T-helper 17 cell (primary cell): ENCODE results near the gene EIF3L. TPM values are rescaled to one million over a fixed set of nuclear protein-coding genes. Genes with fewer than 3 reads are reported as not detected.
"Not testable (repeated sequence)": the region's sequence is repeated elsewhere in the genome, so short reads cannot be mapped to it uniquely, and the experiment has no call there.

ENCODE experiments used
- ATAC-seq: fragments of 150-1000 bp; cut with Tn5 transposase; 2 replicates; pipeline ENCODE4 v1.10.0; 2021; ENCODE audit warnings: mild to moderate bottlenecking, moderate library complexity
- DNase-seq, 3 donors: peaks; one replicate each; pipeline versions ENCODE4 v3.0.0 to v3.0.0-alpha.2; 2020 to 2021
- H3K9me3 ChIP-seq: one replicate; pipeline ENCODE4 v1.7.0; 2013; ENCODE audit warnings: low read length, mild to moderate bottlenecking; ENCODE audit not compliant: control insufficient read depth, poor library complexity, severe bottlenecking
- H3K27ac Mint-ChIP-seq: one replicate; pipeline ENCODE4 v1.8.0; 2022; ENCODE audit warnings: mild to moderate bottlenecking, moderate library complexity, mixed read lengths
- H3K27me3 Mint-ChIP-seq: one replicate; pipeline ENCODE4 v1.8.0; 2022; ENCODE audit warnings: mixed read lengths
- H3K36me3 Mint-ChIP-seq: one replicate; pipeline ENCODE4 v1.8.0; 2022; ENCODE audit warnings: low read depth, mixed read lengths
- H3K4me1 Mint-ChIP-seq: one replicate; pipeline ENCODE4 v1.8.0; 2022; ENCODE audit warnings: mild to moderate bottlenecking, mixed read lengths
- H3K4me3 Mint-ChIP-seq: one replicate; pipeline ENCODE4 v1.8.0; 2022; ENCODE audit warnings: mild to moderate bottlenecking, moderate library complexity, mixed read lengths
- total RNA-seq, 4 donors: library from RNA in 2 of 4; stranded (reverse) in 2 of 4; gene quantifications; one replicate each; pipeline ENCODE4 v1.2.3 and lab custom pipeline; 2022 to 2026

The EIF3L gene
- total RNA-seq (100 to 1,000 TPM; 517 to 546 TPM), total RNA-seq (lab: John Stamatoyannopoulos, UW) (195 to 197 reads per million in 2 donors)

GRCh38 chr22:37849089-37849751 is at the start of gene EIF3L:
Gene EIF3L, plus strand, starts transcription at chr22:37849419. Its CDS starts 31 bp downstream, at chr22:37849450.
- Mint-ChIP-seq H3K27me3 (no peaks in the 10 kb centered on the region), H3K4me3 (peak within 1 kb of the TSS; percentile 97), H3K4me1 (peaks cover 31% of the 10 kb centered on the region), H3K27ac (peak within 1 kb of the TSS; percentile 99), H3K36me3 (peaks cover 9% of the 10 kb centered on the region)
- DNase-seq: peak; percentile 78 to 82 (median 78)
- H3K9me3 ChIP-seq: no peaks in the 10 kb centered on the region
- ATAC-seq: peak; percentile 74

- H3K27ac Mint-ChIP-seq, H3K36me3 Mint-ChIP-seq, H3K4me1 Mint-ChIP-seq, ATAC-seq, DNase-seq, H3K9me3 ChIP-seq, H3K4me3 Mint-ChIP-seq, H3K27me3 Mint-ChIP-seq: not testable (repeated sequence)
Observed at GRCh38 chr22:37799979-37800378, 49.2 kb upstream of the EIF3L start.

- peak; percentile 37 for ATAC-seq
- H3K4me3 Mint-ChIP-seq: peak overlapping the region; percentile 89
Observed at GRCh38 chr22:37801946-37802309, 47.3 kb upstream of the EIF3L start.

GRCh38 chr22:37802310-37803194 is 46.7 kb upstream of the EIF3L start:
- ATAC-seq: peak; percentile 49
- no peaks in the 10 kb centered on the region for H3K9me3 ChIP-seq
- DNase-seq: no peak
- H3K4me1 Mint-ChIP-seq: peaks cover 18% of the 10 kb centered on the region
- no peak overlapping the region for H3K27ac Mint-ChIP-seq
- peaks cover 16% of the 10 kb centered on the region for H3K27me3 Mint-ChIP-seq
- peak overlapping the region; percentile 89 for H3K4me3 Mint-ChIP-seq
- peaks cover 4% of the 10 kb centered on the region for H3K36me3 Mint-ChIP-seq

More at GRCh38 chr22:37801946-37802309, 47.3 kb upstream of the EIF3L start:
- no peak overlapping the region for H3K27ac Mint-ChIP-seq
- DNase-seq: no peak
- H3K9me3 ChIP-seq: no peaks in the 10 kb centered on the region
- peaks cover 4% of the 10 kb centered on the region for H3K36me3 Mint-ChIP-seq
- H3K4me1 Mint-ChIP-seq: peaks cover 18% of the 10 kb centered on the region
- H3K27me3 Mint-ChIP-seq: peaks cover 16% of the 10 kb centered on the region

- H3K9me3 ChIP-seq: no peaks in the 10 kb centered on the region
- peak overlapping the region; percentile 89 for H3K4me3 Mint-ChIP-seq
- H3K4me1 Mint-ChIP-seq: peaks cover 20% of the 10 kb centered on the region
- H3K27me3 Mint-ChIP-seq: peaks cover 16% of the 10 kb centered on the region
- H3K36me3 Mint-ChIP-seq: peaks cover 4% of the 10 kb centered on the region
- no peak for DNase-seq
- ATAC-seq: no peak
- no peak overlapping the region for H3K27ac Mint-ChIP-seq
Observed at GRCh38 chr22:37803195-37803638, 46.0 kb upstream of the EIF3L start.

GRCh38 chr22:37803639-37804351 is 45.4 kb upstream of the EIF3L start:
- Mint-ChIP-seq H3K27me3 (peaks cover 16% of the 10 kb centered on the region), H3K36me3 (peaks cover 4% of the 10 kb centered on the region), H3K4me1 (peaks cover 20% of the 10 kb centered on the region), H3K4me3 (peak overlapping the region; percentile 89), H3K27ac (peak overlapping the region; percentile 2)
- H3K9me3 ChIP-seq: no peaks in the 10 kb centered on the region
- ATAC-seq (no peak), DNase-seq (no peak)

GRCh38 chr22:37804352-37804880 is 44.8 kb upstream of the EIF3L start:
- peaks cover 4% of the 10 kb centered on the region for H3K36me3 Mint-ChIP-seq
- ATAC-seq (no peak), DNase-seq (no peak)
- no peaks in the 10 kb centered on the region for H3K9me3 ChIP-seq
- peaks cover 20% of the 10 kb centered on the region for H3K4me1 Mint-ChIP-seq
- H3K27ac Mint-ChIP-seq: peak overlapping the region; percentile 2
- peaks cover 16% of the 10 kb centered on the region for H3K27me3 Mint-ChIP-seq
- H3K4me3 Mint-ChIP-seq: peak overlapping the region; percentile 89

GRCh38 chr22:37804881-37805809 is 44.1 kb upstream of the EIF3L start:
- DNase-seq: peak; percentile 40 to 62 (median 43)
- H3K36me3 Mint-ChIP-seq: peaks cover 4% of the 10 kb centered on the region
- peak; percentile 29 for ATAC-seq
- H3K27me3 Mint-ChIP-seq: peaks cover 16% of the 10 kb centered on the region
- peak overlapping the region; percentile 89 for H3K4me3 Mint-ChIP-seq
- no peaks in the 10 kb centered on the region for H3K9me3 ChIP-seq
- H3K4me1 Mint-ChIP-seq: peaks cover 20% of the 10 kb centered on the region
- peak overlapping the region; percentile 71 for H3K27ac Mint-ChIP-seq

GRCh38 chr22:37805810-37806277 is 43.4 kb upstream of the EIF3L start:
- Mint-ChIP-seq H3K4me3 (peak overlapping the region; percentile 89), H3K36me3 (peaks cover 4% of the 10 kb centered on the region), H3K27me3 (peaks cover 16% of the 10 kb centered on the region), H3K4me1 (peaks cover 20% of the 10 kb centered on the region), H3K27ac (peak overlapping the region; percentile 71)
- DNase-seq (no peak), ATAC-seq (no peak)
- no peaks in the 10 kb centered on the region for H3K9me3 ChIP-seq

GRCh38 chr22:37806409-37807333 is 42.5 kb upstream of the EIF3L start:
- H3K9me3 ChIP-seq: no peaks in the 10 kb centered on the region
- H3K4me3 Mint-ChIP-seq: peak overlapping the region; percentile 89
- DNase-seq (no peak), ATAC-seq (no peak)
- peaks cover 16% of the 10 kb centered on the region for H3K27me3 Mint-ChIP-seq
- peaks cover 20% of the 10 kb centered on the region for H3K4me1 Mint-ChIP-seq
- peaks cover 4% of the 10 kb centered on the region for H3K36me3 Mint-ChIP-seq
- peak overlapping the region; percentile 71 for H3K27ac Mint-ChIP-seq
